ENCODE results near the gene UGT1A3. TPM values are rescaled to one million over a fixed set of nuclear protein-coding genes. Genes with fewer than 3 reads are reported as not detected.

The UGT1A3 gene
- total and polyA plus RNA-seq, 3 donors from 2014 or later = not detected

GRCh38 chr2:233821709-233822100, 92.9 kb downstream of the UGT1A3 start:
- H3K4me3 ChIP-seq = no peak overlapping the region
- H3K36me3 ChIP-seq (ENCODE audit: low read depth, missing control alignments) = no peaks in the 10 kb centered on the region
- H3K27ac ChIP-seq = no peak overlapping the region
- H3K27me3 ChIP-seq = no peaks in the 10 kb centered on the region
- no peak for DNase-seq
- TF ChIP-seq CTCF (IDR thresholded peaks at IDR 0.05) = no peak
- no peak for TF ChIP-seq POLR2A (IDR thresholded peaks at IDR 0.05)
- intact Hi-C loops (cut with DNase I; ENCODE audit: low total_unique reads) = no loop called here
- WGBS, 2 donors = 92 to 95% methylated on average over 8 of the region's 8 CpGs
- no peaks in the 10 kb centered on the region for H3K4me1 ChIP-seq
- H3K9me3 ChIP-seq = no peaks in the 10 kb centered on the region

- no peak overlapping the region for H3K27ac ChIP-seq
- no peak for DNase-seq
- H3K27me3 ChIP-seq = no peaks in the 10 kb centered on the region
- no peaks in the 10 kb centered on the region for H3K4me1 ChIP-seq
- WGBS, 2 donors = 82 to 92% methylated on average over 12 to 21 of the region's 21 CpGs
- H3K9me3 ChIP-seq = no peaks in the 10 kb centered on the region
- intact Hi-C loops (cut with DNase I; ENCODE audit: low total_unique reads) = no loop called here
- TF ChIP-seq POLR2A (IDR thresholded peaks at IDR 0.05) = no peak
- TF ChIP-seq CTCF (IDR thresholded peaks at IDR 0.05) = no peak
- H3K36me3 ChIP-seq (ENCODE audit: low read depth, missing control alignments) = no peaks in the 10 kb centered on the region
- no peak overlapping the region for H3K4me3 ChIP-seq
These were observed 93.4 kb downstream of the UGT1A3 start for GRCh38 chr2:233822101-233822771.

Other genes starting within 250 kb of the UGT1A3 start
- 10 to 100 TPM; 70.2 to 87.3 TPM for gene USP40, start 162.3 kb upstream of the UGT1A3 start, total RNA-seq
- gene USP40, start 162.3 kb upstream of the UGT1A3 start, polyA plus RNA-seq (ENCODE audit: insufficient read depth, low read depth, low replicate concordance) = 42.0 TPM
- gene UGT1A8, start 111.4 kb upstream of the UGT1A3 start, total RNA-seq = under 1 TPM in 1 of 2 donors, not detected in 1; 0.19 TPM
- gene UGT1A8, start 111.4 kb upstream of the UGT1A3 start, polyA plus RNA-seq (ENCODE audit: insufficient read depth, low read depth, low replicate concordance) = not detected
- gene UGT1A10, start 92.6 kb upstream of the UGT1A3 start, total RNA-seq = under 1 TPM; 0.31 to 0.68 TPM
- 0.29 TPM for gene UGT1A10, start 92.6 kb upstream of the UGT1A3 start, polyA plus RNA-seq (ENCODE audit: insufficient read depth, low read depth, low replicate concordance)
- not detected for gene UGT1A9, start 57.1 kb upstream of the UGT1A3 start, total RNA-seq
- not detected for gene UGT1A9, start 57.1 kb upstream of the UGT1A3 start, polyA plus RNA-seq (ENCODE audit: insufficient read depth, low read depth, low replicate concordance)
- gene UGT1A7, start 47.1 kb upstream of the UGT1A3 start, total RNA-seq = under 1 TPM in 1 of 2 donors, not detected in 1; 0.19 TPM
- not detected for gene UGT1A7, start 47.1 kb upstream of the UGT1A3 start, polyA plus RNA-seq (ENCODE audit: insufficient read depth, low read depth, low replicate concordance)
- gene UGT1A6, start 36.2 kb upstream of the UGT1A3 start, total RNA-seq = under 1 TPM in 1 of 2 donors, not detected in 1; 0.74 TPM
- 3.0 TPM for gene UGT1A6, start 36.2 kb upstream of the UGT1A3 start, polyA plus RNA-seq (ENCODE audit: insufficient read depth, low read depth, low replicate concordance)
- gene UGT1A5, start 16.1 kb upstream of the UGT1A3 start, total RNA-seq = under 1 TPM in 1 of 2 donors, not detected in 1; 0.16 TPM
- not detected for gene UGT1A5, start 16.1 kb upstream of the UGT1A3 start, polyA plus RNA-seq (ENCODE audit: insufficient read depth, low read depth, low replicate concordance)
- not detected for gene UGT1A4, start 10.3 kb upstream of the UGT1A3 start, total RNA-seq
- gene UGT1A4, start 10.3 kb upstream of the UGT1A3 start, polyA plus RNA-seq (ENCODE audit: insufficient read depth, low read depth, low replicate concordance) = 0.25 TPM
- under 1 TPM; 0.24 to 0.31 TPM for gene UGT1A1, start 31.2 kb downstream of the UGT1A3 start, total RNA-seq
- 0.34 TPM for gene UGT1A1, start 31.2 kb downstream of the UGT1A3 start, polyA plus RNA-seq (ENCODE audit: insufficient read depth, low read depth, low replicate concordance)
- 10 to 100 TPM in 1 of 2 donors, 1 to 10 TPM in 1; 5.3 to 10.7 TPM for gene MROH2A, start 49.3 kb downstream of the UGT1A3 start, total RNA-seq
- gene MROH2A, start 49.3 kb downstream of the UGT1A3 start, polyA plus RNA-seq (ENCODE audit: insufficient read depth, low read depth, low replicate concordance) = 5.1 TPM
- 10 to 100 TPM; 10.2 to 13.9 TPM for gene HJURP, start 125.5 kb downstream of the UGT1A3 start, total RNA-seq
- gene HJURP, start 125.5 kb downstream of the UGT1A3 start, polyA plus RNA-seq (ENCODE audit: insufficient read depth, low read depth, low replicate concordance) = 30.2 TPM
- 1 to 10 TPM in 1 of 2 donors, under 1 TPM in 1; 0.79 to 2.2 TPM for gene TRPM8, start 188.3 kb downstream of the UGT1A3 start, total RNA-seq
- 5.2 TPM for gene TRPM8, start 188.3 kb downstream of the UGT1A3 start, polyA plus RNA-seq (ENCODE audit: insufficient read depth, low read depth, low replicate concordance)